GM19463 (cell line): ENCODE measurements around the gene PTDSS2.
A peak's percentile ranks its signal among the peaks of the same experiment; 100 is the strongest.
"Not testable (repeated sequence)": the region's sequence is repeated elsewhere in the genome, so short reads cannot be mapped to it uniquely, and the experiment has no call there.

Experiments used
- ATAC-seq: cut with Tn5 transposase; IDR thresholded peaks from one replicate; pipeline ENCODE4 v1.9.1; 2021; ENCODE audit warnings: mild to moderate bottlenecking, moderate library complexity; ENCODE audit not compliant: unreplicated experiment

Gene PTDSS2

GRCh38 chr11:449889-450808, at the start of gene PTDSS2:
PTDSS2 (plus strand) TSS chr11:450279; CDS start chr11:450456, 177 bp downstream.
- ATAC-seq = peak; percentile 73

DNA sequence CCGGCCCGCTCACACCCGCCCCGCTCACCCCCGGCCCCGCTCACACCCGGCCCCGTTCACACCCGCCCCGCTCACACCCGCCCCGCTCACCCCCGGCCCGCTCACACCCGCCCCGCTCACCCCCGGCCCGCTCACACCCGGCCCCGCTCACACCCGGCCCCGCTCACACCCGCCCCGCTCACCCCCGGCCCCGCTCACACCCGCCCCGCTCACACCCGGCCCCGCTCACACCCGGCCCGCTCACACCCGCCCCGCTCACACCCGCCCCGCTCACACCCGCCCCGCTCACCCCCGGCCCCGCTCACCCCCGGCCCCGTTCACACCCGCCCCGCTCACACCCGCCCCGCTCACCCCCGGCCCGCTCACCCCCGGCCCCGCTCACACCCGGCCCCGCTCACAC, 48.9 kb upstream of the PTDSS2 start:
- ATAC-seq = not testable (repeated sequence)

- ATAC-seq = no peak
These were observed 46.9 kb upstream of the PTDSS2 start for GRCh38 chr11:403021-403760.

- ATAC-seq = no peak
These were observed 46.2 kb upstream of the PTDSS2 start for GRCh38 chr11:403761-404431.

- no peak for ATAC-seq
These were observed 45.4 kb upstream of the PTDSS2 start for GRCh38 chr11:404551-405264.

- ATAC-seq = no peak
These were observed 44.6 kb upstream of the PTDSS2 start for GRCh38 chr11:405323-405953.

DNA sequence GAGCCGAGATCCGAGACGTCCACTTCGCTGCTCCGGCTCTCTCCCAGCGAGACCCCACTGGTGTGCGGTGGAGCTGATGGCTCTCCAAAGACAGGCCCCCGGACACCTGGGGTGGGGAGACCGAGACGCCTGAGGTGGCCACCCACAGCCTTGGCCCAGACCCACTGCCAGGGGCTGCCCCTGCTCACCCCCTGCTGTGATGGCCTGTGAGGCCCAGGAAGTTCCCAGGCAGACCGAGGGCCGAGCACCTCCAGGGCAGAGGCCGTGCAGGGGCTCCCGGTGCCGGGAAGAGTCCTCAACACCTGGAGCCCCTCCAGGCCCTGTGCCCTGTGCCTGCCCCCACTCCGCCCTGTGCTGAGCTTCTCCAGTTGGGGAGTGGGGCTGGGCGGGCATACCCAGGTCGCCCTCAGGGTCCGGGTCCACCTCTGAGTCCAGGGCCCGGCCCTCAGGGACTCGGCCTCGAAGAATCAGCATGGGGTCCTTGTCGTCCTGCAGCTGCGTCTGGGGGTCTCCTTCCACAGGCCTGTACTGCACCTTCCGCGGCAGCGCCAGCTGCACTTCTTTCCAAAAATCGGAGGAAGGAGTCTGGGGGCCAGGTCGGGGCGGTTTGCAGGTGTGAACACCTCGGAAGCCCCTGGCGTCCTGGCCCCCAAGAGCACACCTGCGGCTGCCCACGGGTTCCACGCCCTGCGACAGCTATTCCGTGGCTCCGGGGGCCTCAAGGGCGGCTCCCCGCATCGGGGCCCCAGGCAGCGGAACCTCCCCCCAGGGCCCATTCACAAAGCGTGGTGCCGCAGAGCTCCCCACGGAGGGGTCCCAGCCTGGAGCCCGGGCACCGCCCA, 43.9 kb upstream of the PTDSS2 start:
- ATAC-seq = no peak

GRCh38 chr11:406796-407650, 43.1 kb upstream of the PTDSS2 start:
- peak; percentile 81 for ATAC-seq

GRCh38 chr11:407651-408123, 42.4 kb upstream of the PTDSS2 start:
- ATAC-seq = no peak

- no peak for ATAC-seq
These were observed 41.7 kb upstream of the PTDSS2 start for GRCh38 chr11:408154-409007.

- no peak for ATAC-seq
These were observed 41.0 kb upstream of the PTDSS2 start for GRCh38 chr11:409008-409599.

- ATAC-seq = no peak
These were observed 40.2 kb upstream of the PTDSS2 start for GRCh38 chr11:409600-410483.

GRCh38 chr11:410711-411110, 39.4 kb upstream of the PTDSS2 start:
- not testable (repeated sequence) for ATAC-seq

DNA sequence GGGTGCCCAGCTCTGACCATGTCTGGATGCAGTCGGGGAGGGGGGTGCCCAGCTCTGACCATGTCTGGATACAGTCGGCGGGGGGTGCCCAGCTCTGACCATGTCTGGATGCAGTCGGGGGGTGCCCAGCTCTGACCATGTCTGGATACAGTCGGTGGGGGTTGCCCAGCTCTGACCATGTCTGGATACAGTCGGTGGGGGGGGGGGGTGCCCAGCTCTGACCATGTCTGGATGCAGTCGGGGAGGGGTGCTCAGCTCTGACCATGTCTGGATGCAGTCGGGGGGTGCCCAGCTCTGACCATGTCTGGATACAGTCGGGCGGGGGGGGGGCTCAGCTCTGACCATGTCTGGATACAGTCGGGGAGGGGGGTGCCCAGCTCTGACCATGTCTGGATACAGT, 38.6 kb upstream of the PTDSS2 start:
- not testable (repeated sequence) for ATAC-seq

- no peak for ATAC-seq
These were observed 37.4 kb upstream of the PTDSS2 start for GRCh38 chr11:412641-413119.
